ENCODE measurements around the gene SORBS1.

The SORBS1 gene

GRCh38 chr10:95266674-95267095, 294.5 kb downstream of the SORBS1 start:
- no peak for TF ChIP-seq CSDC2 (CRISPR knock-in tag; IDR thresholded peaks at IDR 0.05)
- no peak for TF ChIP-seq POU6F1 (CRISPR knock-in tag; IDR thresholded peaks at IDR 0.05; ENCODE audit: borderline replicate concordance, low read depth)
- TF ChIP-seq, protein P1, sequence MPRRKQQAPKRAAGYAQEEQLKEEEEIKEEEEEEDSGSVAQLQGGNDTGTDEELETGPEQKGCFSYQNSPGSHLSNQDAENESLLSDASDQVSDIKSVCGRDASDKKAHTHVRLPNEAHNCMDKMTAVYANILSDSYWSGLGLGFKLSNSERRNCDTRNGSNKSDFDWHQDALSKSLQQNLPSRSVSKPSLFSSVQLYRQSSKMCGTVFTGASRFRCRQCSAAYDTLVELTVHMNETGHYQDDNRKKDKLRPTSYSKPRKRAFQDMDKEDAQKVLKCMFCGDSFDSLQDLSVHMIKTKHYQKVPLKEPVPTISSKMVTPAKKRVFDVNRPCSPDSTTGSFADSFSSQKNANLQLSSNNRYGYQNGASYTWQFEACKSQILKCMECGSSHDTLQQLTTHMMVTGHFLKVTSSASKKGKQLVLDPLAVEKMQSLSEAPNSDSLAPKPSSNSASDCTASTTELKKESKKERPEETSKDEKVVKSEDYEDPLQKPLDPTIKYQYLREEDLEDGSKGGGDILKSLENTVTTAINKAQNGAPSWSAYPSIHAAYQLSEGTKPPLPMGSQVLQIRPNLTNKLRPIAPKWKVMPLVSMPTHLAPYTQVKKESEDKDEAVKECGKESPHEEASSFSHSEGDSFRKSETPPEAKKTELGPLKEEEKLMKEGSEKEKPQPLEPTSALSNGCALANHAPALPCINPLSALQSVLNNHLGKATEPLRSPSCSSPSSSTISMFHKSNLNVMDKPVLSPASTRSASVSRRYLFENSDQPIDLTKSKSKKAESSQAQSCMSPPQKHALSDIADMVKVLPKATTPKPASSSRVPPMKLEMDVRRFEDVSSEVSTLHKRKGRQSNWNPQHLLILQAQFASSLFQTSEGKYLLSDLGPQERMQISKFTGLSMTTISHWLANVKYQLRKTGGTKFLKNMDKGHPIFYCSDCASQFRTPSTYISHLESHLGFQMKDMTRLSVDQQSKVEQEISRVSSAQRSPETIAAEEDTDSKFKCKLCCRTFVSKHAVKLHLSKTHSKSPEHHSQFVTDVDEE (CRISPR knock-in tag; IDR thresholded peaks at IDR 0.05) = no peak
- TF ChIP-seq RARB (CRISPR knock-in tag; IDR thresholded peaks at IDR 0.05) = no peak
- TF ChIP-seq PPARA (CRISPR knock-in tag; IDR thresholded peaks at IDR 0.05; ENCODE audit: borderline replicate concordance) = no peak
- no peak for TF ChIP-seq TOX (CRISPR knock-in tag; IDR thresholded peaks at IDR 0.05; ENCODE audit: borderline replicate concordance)
- no peak for TF ChIP-seq CSRNP3 (CRISPR knock-in tag; IDR thresholded peaks at IDR 0.05)
- TF ChIP-seq ZFP3 (CRISPR knock-in tag; IDR thresholded peaks at IDR 0.05) = 0 out of 2 replicates have a peak, but pooled peaks have one; percentile 60
- peak; percentile 98 for TF ChIP-seq CREB5 (CRISPR knock-in tag; IDR thresholded peaks at IDR 0.05; ENCODE audit: low read depth)
- peak; percentile 57 for TF ChIP-seq PATZ1 (CRISPR knock-in tag; IDR thresholded peaks at IDR 0.05; ENCODE audit: borderline replicate concordance)
- TF ChIP-seq BACH2 (CRISPR knock-in tag; IDR thresholded peaks at IDR 0.05; ENCODE audit: borderline replicate concordance) = no peak
- TF ChIP-seq ZNF70 (CRISPR knock-in tag; IDR thresholded peaks at IDR 0.05) = no peak
- TF ChIP-seq GLIS3 (CRISPR knock-in tag; IDR thresholded peaks at IDR 0.05) = no peak
- TF ChIP-seq ZFP30 (CRISPR knock-in tag; IDR thresholded peaks at IDR 0.05) = no peak
- no peak for TF ChIP-seq ARNTL (CRISPR knock-in tag; IDR thresholded peaks at IDR 0.05; ENCODE audit: borderline replicate concordance, low read depth)
- TF ChIP-seq ISL1 (CRISPR knock-in tag; IDR thresholded peaks at IDR 0.05) = peak; percentile 84
- TF ChIP-seq TCF4 (CRISPR knock-in tag; IDR thresholded peaks at IDR 0.05; ENCODE audit: borderline replicate concordance) = no peak
- no peak for TF ChIP-seq ESRRG (CRISPR knock-in tag; IDR thresholded peaks at IDR 0.05)
- TF ChIP-seq ZC3H10 (CRISPR knock-in tag; IDR thresholded peaks at IDR 0.05) = no peak
- no peak for TF ChIP-seq ZNF565 (CRISPR knock-in tag; conservative IDR thresholded peaks at IDR 0.05; ENCODE audit: low read depth)
- no peak; the same call in 1 of the 2 replicates for TF ChIP-seq SNAI2 (CRISPR knock-in tag; IDR thresholded peaks at IDR 0.05)
- TF ChIP-seq ZNF8 (CRISPR knock-in tag; IDR thresholded peaks at IDR 0.05) = no peak
- TF ChIP-seq OSR1 (CRISPR knock-in tag; IDR thresholded peaks at IDR 0.05) = no peak
- ATAC-seq = peak; percentile 86

DNA sequence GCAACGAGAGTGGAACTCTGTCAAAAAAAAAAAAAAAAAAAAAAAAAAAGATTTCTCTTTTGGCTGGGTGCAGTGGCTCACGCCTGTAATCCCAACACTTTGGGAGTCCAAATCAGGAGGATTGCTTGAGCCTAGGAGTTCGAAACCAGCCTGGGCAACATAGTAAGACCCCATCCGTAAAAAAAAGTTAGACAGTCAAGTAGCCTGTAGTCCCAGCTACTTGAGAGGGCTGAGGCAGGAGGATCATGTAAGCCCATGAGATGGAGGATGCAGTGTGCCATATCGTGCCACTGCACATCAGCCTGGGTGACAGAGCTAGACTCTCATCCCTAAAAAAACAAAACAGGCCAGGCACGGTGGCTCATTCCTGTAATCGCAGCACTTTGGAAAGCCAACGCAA, 295.6 kb downstream of the SORBS1 start:
- TF ChIP-seq PATZ1 (CRISPR knock-in tag; IDR thresholded peaks at IDR 0.05; ENCODE audit: borderline replicate concordance) (no peak), TCF4 (CRISPR knock-in tag; IDR thresholded peaks at IDR 0.05; ENCODE audit: borderline replicate concordance) (no peak), ZFP3 (CRISPR knock-in tag; IDR thresholded peaks at IDR 0.05) (no peak), ZNF565 (CRISPR knock-in tag; conservative IDR thresholded peaks at IDR 0.05; ENCODE audit: low read depth) (no peak), OSR1 (CRISPR knock-in tag; IDR thresholded peaks at IDR 0.05) (no peak), TOX (CRISPR knock-in tag; IDR thresholded peaks at IDR 0.05; ENCODE audit: borderline replicate concordance) (no peak), RARB (CRISPR knock-in tag; IDR thresholded peaks at IDR 0.05) (no peak), CSRNP3 (CRISPR knock-in tag; IDR thresholded peaks at IDR 0.05) (no peak), BACH2 (CRISPR knock-in tag; IDR thresholded peaks at IDR 0.05; ENCODE audit: borderline replicate concordance) (no peak), ISL1 (CRISPR knock-in tag; IDR thresholded peaks at IDR 0.05) (no peak)
- no peak for ATAC-seq

Data from SK-N-SH treated with all-trans-retinoic acid at 6 μM for 48 hours (cell line).